Astrocyte (in vitro differentiated cells and primary cell): ENCODE measurements around the gene FABP2.

Experiments
- CTCF ChIP-seq: IDR thresholded peaks from 2 replicates; pipeline ENCODE4 v1.5.1; 2011; ENCODE audit warnings: low read depth, mild to moderate bottlenecking, inconsistent platforms, low read length, moderate library complexity; ENCODE audit not compliant: insufficient read depth
- EZH2 ChIP-seq: IDR thresholded peaks from 2 replicates; pipeline ENCODE4 v1.6.1; 2012; ENCODE audit warnings: mild to moderate bottlenecking, low read length, inconsistent platforms; ENCODE audit not compliant: insufficient read depth

- TF ChIP-seq CTCF = no peak
- TF ChIP-seq EZH2 = no peak
Observed at GRCh38 chr4:119281393-119281792, 40.5 kb downstream of the FABP2 start.
